Loucy (cell line): ENCODE results near the gene IRX5.

Experiments
- H2AFZ ChIP-seq: fragments of 200-600 bp; sonication (generic); 2 replicates; pipeline ENCODE4 v1.6.0; 2016; ENCODE audit warnings: antibody characterized with exemption, mild to moderate bottlenecking, low read length, moderate library complexity
- H3F3A ChIP-seq: fragments of 200-600 bp; 2 replicates; pipeline ENCODE4 v1.6.0; 2016; ENCODE audit warnings: antibody characterized with exemption, low read depth, mild to moderate bottlenecking
- H3K27me3 ChIP-seq: fragments of 200-600 bp; sonication (generic); 2 replicates; pipeline ENCODE4 v1.6.1; 2014; ENCODE audit warnings: low read length, mild to moderate bottlenecking; ENCODE audit not compliant: insufficient read depth, poor library complexity, severe bottlenecking
- H3K36me3 ChIP-seq: fragments of 200-600 bp; sonication (generic); 2 replicates; pipeline ENCODE4 v1.6.1; 2016; ENCODE audit warnings: low read length; ENCODE audit not compliant: insufficient read depth
- H3K4me1 ChIP-seq: fragments of 200-600 bp; sonication (generic); 2 replicates; pipeline ENCODE4 v1.5.1; 2014; ENCODE audit warnings: low read length, mild to moderate bottlenecking; ENCODE audit not compliant: insufficient read depth, poor library complexity, severe bottlenecking
- H3K4me2 ChIP-seq: fragments of 200-600 bp; sonication (generic); 2 replicates; pipeline ENCODE4 v1.6.0; 2014; ENCODE audit warnings: antibody characterized with exemption, low read length, low read depth, mild to moderate bottlenecking; ENCODE audit not compliant: poor library complexity, severe bottlenecking
- H3K4me3 ChIP-seq: fragments of 200-600 bp; sonication (generic); 2 replicates; pipeline ENCODE4 v1.5.1; 2014; ENCODE audit warnings: low read length, mild to moderate bottlenecking, mixed read lengths; ENCODE audit not compliant: poor library complexity, severe bottlenecking
- H3K79me2 ChIP-seq: fragments of 200-600 bp; sonication (generic); 2 replicates; pipeline ENCODE4 v1.6.1; 2014; ENCODE audit warnings: low read length; ENCODE audit not compliant: insufficient read depth
- H3K9ac ChIP-seq: fragments of 200-600 bp; sonication (generic); 2 replicates; pipeline ENCODE4 v1.6.0; 2014; ENCODE audit warnings: mild to moderate bottlenecking, low read depth, low read length, moderate library complexity; ENCODE audit not compliant: poor library complexity, severe bottlenecking
- H3K9me2 ChIP-seq: fragments of 200-600 bp; sonication (generic); replicated peaks from 2 replicates; pipeline ENCODE4 v1.6.1; 2016; ENCODE audit warnings: low read depth, low read length, mixed read lengths
- H3K9me3 ChIP-seq: fragments of 200-600 bp; sonication (generic); 2 replicates; pipeline ENCODE4 v1.6.1; 2014; ENCODE audit warnings: mild to moderate bottlenecking, antibody characterized with exemption, low read length, low read depth; ENCODE audit not compliant: insufficient read depth
- H4K20me1 ChIP-seq: fragments of 200-600 bp; sonication (generic); 2 replicates; pipeline ENCODE4 v1.6.0; 2014; ENCODE audit warnings: antibody characterized with exemption, low read length, mild to moderate bottlenecking; ENCODE audit not compliant: insufficient read depth, poor library complexity, severe bottlenecking
- EZH2phosphoT487 ChIP-seq: fragments of 200-600 bp; IDR thresholded peaks from 2 replicates; pipeline ENCODE4 v1.6.1; 2018; ENCODE audit warnings: antibody characterized with exemption, mild to moderate bottlenecking, moderate library complexity, borderline replicate concordance
- TF ChIP-seq, protein P1 (sequence below): fragments of 200-600 bp; sonication (generic); conservative IDR thresholded peaks from 2 replicates; pipeline ENCODE4 v1.5.1; 2014; ENCODE audit warnings: mild to moderate bottlenecking, antibody characterized with exemption, low read length

IRX5 gene

DNA sequence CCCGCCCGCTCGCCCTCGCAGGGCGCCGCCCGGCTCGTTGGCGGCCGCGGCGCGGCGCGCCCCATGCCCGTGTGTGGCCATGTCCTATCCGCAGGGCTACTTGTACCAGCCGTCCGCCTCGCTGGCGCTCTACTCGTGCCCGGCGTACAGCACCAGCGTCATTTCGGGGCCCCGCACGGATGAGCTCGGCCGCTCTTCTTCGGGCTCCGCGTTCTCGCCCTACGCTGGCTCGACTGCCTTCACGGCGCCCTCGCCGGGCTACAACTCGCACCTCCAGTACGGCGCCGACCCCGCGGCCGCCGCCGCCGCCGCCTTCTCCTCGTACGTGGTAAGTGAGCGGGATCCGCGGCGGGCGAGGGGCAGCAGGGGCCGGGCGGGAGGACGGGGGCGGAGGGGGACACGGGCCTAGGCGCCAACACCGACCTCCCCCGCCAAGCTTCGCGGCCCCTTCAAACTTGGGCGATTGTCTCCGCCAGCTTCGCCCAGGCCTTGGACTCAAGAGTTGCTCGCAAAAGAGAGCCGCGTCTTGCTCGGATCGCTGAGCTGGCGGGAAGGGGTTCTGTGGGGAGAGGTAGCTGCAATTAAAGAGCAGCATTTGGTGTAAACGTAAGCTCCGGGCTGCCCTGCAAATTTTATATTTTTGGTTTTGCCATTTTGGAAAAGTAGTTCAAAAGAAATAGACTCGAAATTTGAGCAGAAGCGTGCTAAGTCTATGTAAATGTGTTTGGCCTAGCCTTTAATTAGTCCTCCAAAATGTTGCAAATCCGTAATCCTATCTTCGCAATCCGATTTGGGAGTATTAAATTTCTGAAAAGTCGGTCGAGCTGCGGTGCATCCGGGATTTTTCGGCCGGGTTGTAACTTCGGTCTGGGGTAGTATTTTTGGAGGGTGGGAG, 702 bp downstream of the IRX5 start:
- Histone ChIP-seq H3K27me3 (no peaks in the 10 kb centered on the region), H2AFZ (no peak overlapping the region)

DNA sequence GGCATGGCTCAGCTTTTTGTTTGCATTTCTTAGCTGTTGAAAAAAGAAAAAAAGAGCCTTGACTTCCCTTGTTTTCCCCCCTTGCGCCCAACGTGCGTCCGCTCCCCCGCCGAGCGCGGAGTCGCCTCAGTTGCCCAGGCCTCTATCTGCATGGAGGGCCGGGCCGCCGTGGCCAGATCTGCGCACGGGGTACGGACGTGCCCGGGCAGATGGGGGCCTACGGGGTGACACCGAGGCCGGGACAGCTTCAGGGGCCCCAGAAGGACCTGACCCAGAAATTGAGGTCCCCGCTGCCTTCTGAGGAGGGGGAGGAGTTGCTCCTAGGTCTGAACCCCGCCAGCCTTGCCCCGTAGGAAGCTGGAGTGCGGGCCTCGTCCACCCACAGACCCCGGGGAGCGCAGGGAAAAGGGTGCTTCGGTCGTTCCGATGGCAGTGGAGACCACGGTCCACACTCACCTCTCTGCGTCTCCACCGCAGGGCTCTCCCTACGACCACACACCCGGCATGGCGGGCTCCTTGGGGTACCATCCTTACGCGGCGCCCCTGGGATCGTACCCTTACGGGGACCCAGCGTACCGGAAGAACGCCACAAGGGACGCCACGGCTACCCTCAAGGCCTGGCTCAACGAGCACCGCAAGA, 1.5 kb downstream of the IRX5 start:
- Histone ChIP-seq H3K9ac (peak overlapping the region; percentile 97), H3K27me3 (no peaks in the 10 kb centered on the region)

More for the DNA sequence above, 702 bp downstream of the IRX5 start:
- Histone ChIP-seq H3F3A (no peaks in the 10 kb centered on the region), H3K9me3 (no peaks in the 10 kb centered on the region), H3K79me2 (peaks cover 84% of the 10 kb centered on the region), H4K20me1 (peaks cover 57% of the 10 kb centered on the region), H3K4me2 (peak overlapping the region; percentile 72), H3K4me1 (peaks cover 17% of the 10 kb centered on the region), H3K9me2 (no peaks in the 10 kb centered on the region), H3K9ac (peak overlapping the region; percentile 97), H3K36me3 (peaks cover 24% of the 10 kb centered on the region; the same call in 1 of the 2 replicates), H3K4me3 (peak overlapping the region; percentile 81)
- TF ChIP-seq, protein P1, sequence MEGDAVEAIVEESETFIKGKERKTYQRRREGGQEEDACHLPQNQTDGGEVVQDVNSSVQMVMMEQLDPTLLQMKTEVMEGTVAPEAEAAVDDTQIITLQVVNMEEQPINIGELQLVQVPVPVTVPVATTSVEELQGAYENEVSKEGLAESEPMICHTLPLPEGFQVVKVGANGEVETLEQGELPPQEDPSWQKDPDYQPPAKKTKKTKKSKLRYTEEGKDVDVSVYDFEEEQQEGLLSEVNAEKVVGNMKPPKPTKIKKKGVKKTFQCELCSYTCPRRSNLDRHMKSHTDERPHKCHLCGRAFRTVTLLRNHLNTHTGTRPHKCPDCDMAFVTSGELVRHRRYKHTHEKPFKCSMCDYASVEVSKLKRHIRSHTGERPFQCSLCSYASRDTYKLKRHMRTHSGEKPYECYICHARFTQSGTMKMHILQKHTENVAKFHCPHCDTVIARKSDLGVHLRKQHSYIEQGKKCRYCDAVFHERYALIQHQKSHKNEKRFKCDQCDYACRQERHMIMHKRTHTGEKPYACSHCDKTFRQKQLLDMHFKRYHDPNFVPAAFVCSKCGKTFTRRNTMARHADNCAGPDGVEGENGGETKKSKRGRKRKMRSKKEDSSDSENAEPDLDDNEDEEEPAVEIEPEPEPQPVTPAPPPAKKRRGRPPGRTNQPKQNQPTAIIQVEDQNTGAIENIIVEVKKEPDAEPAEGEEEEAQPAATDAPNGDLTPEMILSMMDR = no peak
- TF ChIP-seq EZH2phosphoT487 = no peak

DNA sequence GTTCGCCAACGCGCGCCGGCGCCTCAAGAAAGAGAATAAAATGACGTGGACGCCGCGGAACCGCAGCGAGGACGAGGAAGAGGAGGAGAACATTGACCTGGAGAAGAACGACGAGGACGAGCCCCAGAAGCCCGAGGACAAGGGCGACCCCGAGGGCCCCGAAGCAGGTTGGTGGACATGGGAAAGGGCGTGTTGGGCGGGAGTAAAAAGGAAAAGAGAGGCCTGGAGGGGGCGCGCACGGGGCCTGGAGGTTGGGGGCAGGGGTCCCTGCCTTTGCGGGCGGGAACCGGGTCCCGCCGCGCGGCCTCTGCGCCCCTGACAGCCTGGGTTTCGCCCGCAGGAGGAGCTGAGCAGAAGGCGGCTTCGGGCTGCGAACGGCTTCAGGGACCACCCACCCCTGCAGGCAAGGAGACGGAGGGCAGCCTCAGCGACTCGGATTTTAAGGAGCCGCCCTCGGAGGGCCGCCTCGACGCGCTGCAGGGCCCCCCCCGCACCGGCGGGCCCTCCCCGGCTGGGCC, 2.1 kb downstream of the IRX5 start:
- Histone ChIP-seq H2AFZ (no peak overlapping the region), H3K9ac (peak overlapping the region; percentile 97), H3K9me2 (no peaks in the 10 kb centered on the region), H3F3A (no peaks in the 10 kb centered on the region), H3K4me3 (peak overlapping the region; percentile 81), H3K9me3 (no peaks in the 10 kb centered on the region), H3K79me2 (peaks cover 84% of the 10 kb centered on the region), H3K36me3 (peaks cover 24% of the 10 kb centered on the region; the same call in 1 of the 2 replicates), H3K27me3 (no peaks in the 10 kb centered on the region), H4K20me1 (peaks cover 48% of the 10 kb centered on the region), H3K4me2 (peak overlapping the region; percentile 72), H3K4me1 (peaks cover 6% of the 10 kb centered on the region)
- TF ChIP-seq, protein P1 = no peak
- TF ChIP-seq EZH2phosphoT487 = no peak

More for the DNA sequence above, 1.5 kb downstream of the IRX5 start:
- Histone ChIP-seq H3F3A (no peaks in the 10 kb centered on the region), H3K9me3 (no peaks in the 10 kb centered on the region), H2AFZ (no peak overlapping the region), H3K9me2 (no peaks in the 10 kb centered on the region), H3K4me2 (peak overlapping the region; percentile 72), H3K79me2 (peaks cover 84% of the 10 kb centered on the region), H4K20me1 (peaks cover 49% of the 10 kb centered on the region), H3K36me3 (peaks cover 24% of the 10 kb centered on the region; the same call in 1 of the 2 replicates), H3K4me3 (peak overlapping the region; percentile 81), H3K4me1 (peaks cover 10% of the 10 kb centered on the region)
- TF ChIP-seq, protein P1 = no peak
- TF ChIP-seq EZH2phosphoT487 = no peak
